Measurements from ENCODE around the gene GH1.
"Not testable (repeated sequence)": the region's sequence is repeated elsewhere in the genome, so short reads cannot be mapped to it uniquely, and the experiment has no call there.

The GH1 gene

GRCh38 chr17:63931981-63932561, 13.4 kb upstream of the GH1 start, which contains the start of gene CD79B:
Gene CD79B (minus strand): TSS chr17:63932331. CDS start chr17:63932261, 70 bp downstream.
- H3K27ac ChIP-seq (ENCODE audit: low read depth, low read length) = no peak within 1 kb of the TSS
- no peak within 1 kb of the TSS for H3K4me3 ChIP-seq (ENCODE audit: low read depth in 1 of 2, low read length in 2 of 2)

GRCh38 chr17:63930951-63931575, 12.4 kb upstream of the GH1 start:
- H3K36me3 ChIP-seq (ENCODE audit: insufficient read depth, low read length) = no peaks in the 10 kb centered on the region
- no peaks in the 10 kb centered on the region for H3K9me3 ChIP-seq (ENCODE audit: low read length)
- no peak overlapping the region for H3K4me3 ChIP-seq (ENCODE audit: low read depth in 1 of 2, low read length in 2 of 2)
- peaks cover 0 to 4% of the 10 kb centered on the region in 2 donors for H3K27me3 ChIP-seq (ENCODE audit: control insufficient read depth in 1 of 2, insufficient read depth in 2 of 2, low read length in 2 of 2)
- H3K9ac ChIP-seq (ENCODE audit: low read length) = no peak overlapping the region
- no peaks in the 10 kb centered on the region for H3K4me1 ChIP-seq (ENCODE audit: insufficient read depth, low read length)
- H3K27ac ChIP-seq (ENCODE audit: low read depth, low read length) = no peak overlapping the region

More at GRCh38 chr17:63931981-63932561, 13.4 kb upstream of the GH1 start, which contains the start of gene CD79B:
- H3K9ac ChIP-seq (ENCODE audit: low read length) = no peak within 1 kb of the TSS
- H3K9me3 ChIP-seq (ENCODE audit: low read length) = no peaks in the 10 kb centered on the region
- H3K27me3 ChIP-seq (ENCODE audit: control insufficient read depth in 1 of 2, insufficient read depth in 2 of 2, low read length in 2 of 2) = peaks cover 0 to 4% of the 10 kb centered on the region in 2 donors
- no peaks in the 10 kb centered on the region for H3K4me1 ChIP-seq (ENCODE audit: insufficient read depth, low read length)
- no peaks in the 10 kb centered on the region for H3K36me3 ChIP-seq (ENCODE audit: insufficient read depth, low read length)

DNA sequence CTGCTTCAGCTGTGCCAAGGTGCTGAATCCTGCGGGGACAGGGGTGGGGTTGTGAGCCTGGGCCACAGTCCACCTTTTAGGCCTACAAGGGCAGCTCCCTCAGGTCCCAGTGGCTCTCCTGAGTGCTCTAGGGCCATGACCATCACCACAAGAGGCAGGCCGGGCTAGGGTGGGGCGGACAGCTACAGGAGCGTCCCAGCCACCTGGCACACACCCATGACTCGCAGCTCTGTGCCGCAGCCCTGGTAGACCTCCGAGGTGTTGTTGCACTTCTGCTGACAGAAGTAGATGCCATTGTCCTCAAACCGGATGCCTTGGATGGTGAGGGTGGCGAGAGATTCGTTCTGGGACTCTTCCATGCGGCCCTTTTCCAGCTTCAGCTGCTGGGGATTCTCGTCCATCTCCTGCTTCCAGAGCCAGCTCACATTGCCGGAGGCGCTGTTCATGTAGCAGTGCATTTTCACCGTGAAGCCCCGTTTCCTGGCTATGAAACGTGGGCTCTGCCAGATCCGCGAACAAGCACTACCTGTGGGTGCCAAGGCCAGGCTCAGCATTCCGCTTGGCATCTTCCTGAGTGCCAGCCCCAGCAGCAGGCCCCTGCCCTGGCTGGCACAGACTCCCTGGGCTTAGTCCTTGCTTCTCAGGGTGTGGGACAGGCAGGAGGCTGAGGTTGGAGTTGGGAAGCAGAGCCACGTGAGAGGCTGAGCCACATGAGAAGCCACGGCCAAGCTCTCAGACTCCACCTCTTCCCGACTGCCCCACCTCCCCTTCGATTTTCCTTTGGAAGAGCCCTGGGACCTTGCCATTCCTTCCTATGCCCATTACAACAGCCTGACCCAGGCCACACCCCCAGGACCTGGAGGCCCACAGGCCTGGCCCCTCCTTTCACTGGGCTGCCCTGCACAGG, 11.5 kb upstream of the GH1 start:
- Histone ChIP-seq H3K4me3 (ENCODE audit: low read depth in 1 of 2, low read length in 2 of 2) (no peak overlapping the region), H3K9ac (ENCODE audit: low read length) (no peak overlapping the region), H3K4me1 (ENCODE audit: insufficient read depth, low read length) (no peaks in the 10 kb centered on the region), H3K27ac (ENCODE audit: low read depth, low read length) (no peak overlapping the region), H3K36me3 (ENCODE audit: insufficient read depth, low read length) (no peaks in the 10 kb centered on the region), H3K27me3 (ENCODE audit: control insufficient read depth in 1 of 2, insufficient read depth in 2 of 2, low read length in 2 of 2) (peaks cover 0 to 4% of the 10 kb centered on the region in 2 donors), H3K9me3 (ENCODE audit: low read length) (no peaks in the 10 kb centered on the region)

- Histone ChIP-seq H3K9ac (ENCODE audit: low read length) (no peak overlapping the region), H3K9me3 (ENCODE audit: low read length) (no peaks in the 10 kb centered on the region), H3K27me3 (ENCODE audit: control insufficient read depth in 1 of 2, insufficient read depth in 2 of 2, low read length in 2 of 2) (peaks cover 0 to 4% of the 10 kb centered on the region in 2 donors), H3K27ac (ENCODE audit: low read depth, low read length) (no peak overlapping the region), H3K36me3 (ENCODE audit: insufficient read depth, low read length) (no peaks in the 10 kb centered on the region), H3K4me1 (ENCODE audit: insufficient read depth, low read length) (no peaks in the 10 kb centered on the region), H3K4me3 (ENCODE audit: low read depth in 1 of 2, low read length in 2 of 2) (no peak overlapping the region)
These were observed 10.5 kb upstream of the GH1 start for GRCh38 chr17:63928966-63929695.

DNA sequence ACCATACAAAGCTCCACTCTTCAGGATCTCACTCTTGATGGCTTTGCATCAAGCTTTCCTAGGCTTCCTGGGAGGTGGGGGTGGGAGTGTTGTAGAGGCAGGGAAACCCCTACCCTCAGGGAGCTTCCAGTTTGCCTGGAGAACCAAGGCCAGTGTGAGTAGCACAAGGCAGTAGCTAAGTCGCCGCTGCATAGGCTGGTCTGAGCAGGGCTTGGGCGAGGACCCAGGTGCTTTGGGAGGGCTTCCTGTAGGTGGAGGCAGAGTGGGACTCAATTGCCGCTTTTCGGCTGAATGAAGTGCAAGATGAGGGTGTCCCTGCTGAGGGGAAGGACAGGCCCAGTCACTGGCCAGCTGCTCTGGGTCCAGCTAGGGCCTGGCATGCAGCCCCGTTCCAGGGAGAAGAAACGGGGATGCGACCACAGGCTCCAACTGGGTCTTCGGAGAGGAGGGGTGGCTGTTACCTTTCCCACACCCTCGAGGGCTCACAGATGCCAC, 9.6 kb upstream of the GH1 start:
- no peaks in the 10 kb centered on the region for H3K9me3 ChIP-seq (ENCODE audit: low read length)
- no peaks in the 10 kb centered on the region for H3K4me1 ChIP-seq (ENCODE audit: insufficient read depth, low read length)
- no peaks in the 10 kb centered on the region for H3K36me3 ChIP-seq (ENCODE audit: insufficient read depth, low read length)
- H3K27me3 ChIP-seq (ENCODE audit: control insufficient read depth in 1 of 2, insufficient read depth in 2 of 2, low read length in 2 of 2) = peaks cover 0 to 4% of the 10 kb centered on the region in 2 donors
- H3K27ac ChIP-seq (ENCODE audit: low read depth, low read length) = no peak overlapping the region
- no peak overlapping the region for H3K9ac ChIP-seq (ENCODE audit: low read length)
- no peak overlapping the region for H3K4me3 ChIP-seq (ENCODE audit: low read depth in 1 of 2, low read length in 2 of 2)

GRCh38 chr17:63927464-63928171, 9.0 kb upstream of the GH1 start:
- Histone ChIP-seq H3K27ac (ENCODE audit: low read depth, low read length) (no peak overlapping the region), H3K9ac (ENCODE audit: low read length) (no peak overlapping the region), H3K9me3 (ENCODE audit: low read length) (no peaks in the 10 kb centered on the region), H3K4me3 (ENCODE audit: low read depth in 1 of 2, low read length in 2 of 2) (no peak overlapping the region), H3K36me3 (ENCODE audit: insufficient read depth, low read length) (no peaks in the 10 kb centered on the region), H3K27me3 (ENCODE audit: control insufficient read depth in 1 of 2, insufficient read depth in 2 of 2, low read length in 2 of 2) (peaks cover 0 to 4% of the 10 kb centered on the region in 2 donors), H3K4me1 (ENCODE audit: insufficient read depth, low read length) (no peaks in the 10 kb centered on the region)

DNA sequence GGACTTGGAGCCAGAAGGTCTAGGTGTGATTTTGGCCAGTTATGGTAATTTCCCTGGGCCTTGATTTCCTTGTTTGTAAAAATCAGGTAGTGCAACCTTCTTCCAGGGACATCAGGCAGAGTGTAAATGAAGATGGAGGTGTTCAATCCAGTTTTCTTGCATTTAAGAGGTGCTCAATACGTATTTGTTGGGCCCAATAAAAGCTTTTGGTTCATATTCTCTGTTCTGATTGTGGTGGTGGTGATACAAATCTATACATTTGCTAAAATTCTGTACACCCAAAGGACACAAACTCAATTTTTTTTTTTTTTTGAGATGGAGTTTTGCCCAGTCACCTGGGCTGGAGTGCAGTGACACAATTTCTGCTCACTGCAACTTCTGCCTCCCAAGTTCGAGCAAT, 7.5 kb upstream of the GH1 start:
- no peak overlapping the region for H3K9ac ChIP-seq (ENCODE audit: low read length)
- no peak overlapping the region for H3K4me3 ChIP-seq (ENCODE audit: low read depth in 1 of 2, low read length in 2 of 2)
- H3K9me3 ChIP-seq (ENCODE audit: low read length) = no peaks in the 10 kb centered on the region
- no peak overlapping the region for H3K27ac ChIP-seq (ENCODE audit: low read depth, low read length)
- no peaks in the 10 kb centered on the region for H3K27me3 ChIP-seq (ENCODE audit: control insufficient read depth in 1 of 2, insufficient read depth in 2 of 2, low read length in 2 of 2)
- no peaks in the 10 kb centered on the region for H3K36me3 ChIP-seq (ENCODE audit: insufficient read depth, low read length)
- H3K4me1 ChIP-seq (ENCODE audit: insufficient read depth, low read length) = no peaks in the 10 kb centered on the region

DNA sequence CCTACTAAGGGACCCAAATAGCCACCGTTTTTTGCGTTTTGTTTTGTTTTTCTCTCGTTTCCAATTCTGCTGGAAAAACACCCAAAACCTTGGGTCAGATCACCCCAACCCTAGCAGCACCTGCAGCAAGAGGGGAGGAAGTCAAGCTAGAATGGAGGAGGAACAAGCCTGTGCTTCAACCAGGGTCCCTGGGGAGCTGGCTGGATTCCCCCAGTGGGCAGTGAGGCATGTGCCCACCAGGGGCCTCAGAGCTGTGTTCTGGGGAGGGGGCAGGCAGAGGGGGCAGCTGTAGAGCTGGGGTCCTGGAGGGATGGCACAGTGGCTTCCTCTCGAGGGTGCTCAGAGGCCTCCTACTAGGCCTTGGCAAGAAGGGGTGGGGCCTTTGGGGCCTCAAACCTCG, 7.0 kb upstream of the GH1 start:
- Histone ChIP-seq H3K36me3 (ENCODE audit: insufficient read depth, low read length) (no peaks in the 10 kb centered on the region), H3K27ac (ENCODE audit: low read depth, low read length) (no peak overlapping the region), H3K9ac (ENCODE audit: low read length) (no peak overlapping the region), H3K9me3 (ENCODE audit: low read length) (no peaks in the 10 kb centered on the region), H3K27me3 (ENCODE audit: control insufficient read depth in 1 of 2, insufficient read depth in 2 of 2, low read length in 2 of 2) (no peaks in the 10 kb centered on the region), H3K4me3 (ENCODE audit: low read depth in 1 of 2, low read length in 2 of 2) (no peak overlapping the region), H3K4me1 (ENCODE audit: insufficient read depth, low read length) (no peaks in the 10 kb centered on the region)

DNA sequence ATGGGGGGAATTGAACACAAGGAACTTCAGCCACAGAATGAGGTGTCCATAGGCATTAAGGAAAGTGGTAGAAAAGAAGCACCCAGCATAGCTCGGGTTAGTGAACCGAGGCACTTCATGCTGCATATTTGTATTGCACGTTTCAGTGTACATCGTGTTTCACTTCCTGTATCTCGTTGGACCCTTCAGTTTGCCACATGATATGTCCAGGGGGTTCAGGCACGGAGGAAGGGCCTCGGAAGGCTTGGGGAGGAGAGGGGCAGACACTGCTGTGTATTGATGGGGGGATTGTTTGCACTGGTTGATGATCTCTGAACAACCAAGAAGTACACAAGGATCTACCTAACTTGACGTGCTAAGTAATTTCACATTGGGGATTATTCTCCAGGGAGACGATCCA, 3.8 kb upstream of the GH1 start:
- H3K27ac ChIP-seq (ENCODE audit: low read depth, low read length); H3K27me3 ChIP-seq (ENCODE audit: control insufficient read depth in 1 of 2, insufficient read depth in 2 of 2, low read length in 2 of 2); H3K36me3 ChIP-seq (ENCODE audit: insufficient read depth, low read length); H3K4me1 ChIP-seq (ENCODE audit: insufficient read depth, low read length); H3K9me3 ChIP-seq (ENCODE audit: low read length); H3K9ac ChIP-seq (ENCODE audit: low read length); H3K4me3 ChIP-seq (ENCODE audit: low read depth in 1 of 2, low read length in 2 of 2): not testable (repeated sequence)

GRCh38 chr17:63920779-63921178, 2.1 kb upstream of the GH1 start:
- not testable (repeated sequence) for H3K27me3 ChIP-seq (ENCODE audit: control insufficient read depth in 1 of 2, insufficient read depth in 2 of 2, low read length in 2 of 2); H3K9me3 ChIP-seq (ENCODE audit: low read length); H3K4me3 ChIP-seq (ENCODE audit: low read depth in 1 of 2, low read length in 2 of 2); H3K36me3 ChIP-seq (ENCODE audit: insufficient read depth, low read length); H3K27ac ChIP-seq (ENCODE audit: low read depth, low read length); H3K4me1 ChIP-seq (ENCODE audit: insufficient read depth, low read length); H3K9ac ChIP-seq (ENCODE audit: low read length)

Measured in muscle layer of colon (tissue), 2 donors.